Left lung (tissue), 10 donors: ENCODE measurements around the gene THAP12. TPM values are rescaled to one million over a fixed set of nuclear protein-coding genes. Genes with fewer than 3 reads are reported as not detected.

Experiments used
- ATAC-seq: fragments of 200-7000 bp; cut with Tn5 transposase; one replicate; pipeline ENCODE4 v1.9.1; 2020; ENCODE audit warnings: moderate library complexity
- DNase-seq, 4 donors: peaks; one replicate each; pipeline ENCODE4 v3.0.0-alpha.2; 2013 to 2020
- H3K27ac ChIP-seq, 2 donors: fragments of 200-600 bp; sonication (generic) in 1 of 2; one replicate each; pipeline versions ENCODE4 v1.5.0 to v1.8.0; 2020 to 2021
- H3K27me3 ChIP-seq, 2 donors: fragments of 200-600 bp; sonication (generic) in 1 of 2; one replicate each; pipeline versions ENCODE4 v1.5.0 to v1.8.0; 2020 to 2021
- H3K36me3 ChIP-seq, 2 donors: fragments of 200-600 bp; sonication (generic) in 1 of 2; one replicate each; pipeline versions ENCODE4 v1.5.0 to v1.8.0; 2020 to 2021
- H3K4me1 ChIP-seq, 2 donors: fragments of 200-600 bp; one replicate each; pipeline ENCODE4 v1.8.0; 2021
- H3K4me3 ChIP-seq, 2 donors: fragments of 200-600 bp; sonication (generic) in 1 of 2; one replicate each; pipeline versions ENCODE4 v1.5.0 to v1.8.0; 2020 to 2021; ENCODE audit warnings: mild to moderate bottlenecking in 1 of 2
- H3K9me3 ChIP-seq, 2 donors: fragments of 200-600 bp; sonication (generic) in 1 of 2; one replicate each; pipeline versions ENCODE4 v1.5.0 to v1.8.0; 2020 to 2021
- intact Hi-C, 2 donors: fragments of 100-400 bp; cut with DNase I; formaldehyde crosslinking; loops; one replicate each; pipeline versions ENCODE4 v1.11.2 to v1.14.2; 2022
- polyA plus RNA-seq, 6 donors: library from polyadenylated mRNA; unstranded; fragments of 120-200 nt; gene quantifications; one replicate each; pipeline ENCODE4 v1.2.1, GENCODE V29; 2013; ENCODE audit not compliant: insufficient read length in 6 of 6
- total RNA-seq, 2 donors: library from RNA; stranded (reverse); fragmentation: NEBNext Ultra II Directional; extraction: Animal tissue kit (Norgen Biotek cat#: 25700); gene quantifications; one replicate each; pipeline ENCODE4 v1.2.1, GENCODE V29; 2021
- TF ChIP-seq, protein P1 (sequence below), 2 donors: fragments of 200-600 bp; sonication (generic) in 1 of 2; IDR thresholded peaks; one replicate each; pipeline versions ENCODE4 v1.5.0 to v1.8.0; 2021; ENCODE audit warnings: antibody characterized with exemption in 2 of 2
- donor health status: DM: no; HTN: yes; CAD: no.
- donor health status: DM: no; HTN: no; CAD: no.

Gene THAP12
- total and polyA plus RNA-seq, 8 donors: 27.1 to 108 (median 94.6) TPM

- no peaks in the 10 kb centered on the region for H3K27me3 ChIP-seq
- no peak overlapping the region for H3K27ac ChIP-seq
- peak in 1 of 4 donors; percentile 25 for DNase-seq
- ATAC-seq: no peak
- TF ChIP-seq, protein P1, sequence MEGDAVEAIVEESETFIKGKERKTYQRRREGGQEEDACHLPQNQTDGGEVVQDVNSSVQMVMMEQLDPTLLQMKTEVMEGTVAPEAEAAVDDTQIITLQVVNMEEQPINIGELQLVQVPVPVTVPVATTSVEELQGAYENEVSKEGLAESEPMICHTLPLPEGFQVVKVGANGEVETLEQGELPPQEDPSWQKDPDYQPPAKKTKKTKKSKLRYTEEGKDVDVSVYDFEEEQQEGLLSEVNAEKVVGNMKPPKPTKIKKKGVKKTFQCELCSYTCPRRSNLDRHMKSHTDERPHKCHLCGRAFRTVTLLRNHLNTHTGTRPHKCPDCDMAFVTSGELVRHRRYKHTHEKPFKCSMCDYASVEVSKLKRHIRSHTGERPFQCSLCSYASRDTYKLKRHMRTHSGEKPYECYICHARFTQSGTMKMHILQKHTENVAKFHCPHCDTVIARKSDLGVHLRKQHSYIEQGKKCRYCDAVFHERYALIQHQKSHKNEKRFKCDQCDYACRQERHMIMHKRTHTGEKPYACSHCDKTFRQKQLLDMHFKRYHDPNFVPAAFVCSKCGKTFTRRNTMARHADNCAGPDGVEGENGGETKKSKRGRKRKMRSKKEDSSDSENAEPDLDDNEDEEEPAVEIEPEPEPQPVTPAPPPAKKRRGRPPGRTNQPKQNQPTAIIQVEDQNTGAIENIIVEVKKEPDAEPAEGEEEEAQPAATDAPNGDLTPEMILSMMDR (IDR thresholded peaks at IDR 0.05): no peak
- H3K9me3 ChIP-seq: no peaks in the 10 kb centered on the region
- no peaks in the 10 kb centered on the region for H3K36me3 ChIP-seq
- H3K4me3 ChIP-seq: no peak overlapping the region
- H3K4me1 ChIP-seq: no peaks in the 10 kb centered on the region
- intact Hi-C loops: no loop called here
Measured at GRCh38 chr11:76392870-76393269, 11.9 kb upstream of the THAP12 start.

GRCh38 chr11:76391811-76392475 lies 11.0 kb upstream of the THAP12 start:
- TF ChIP-seq, protein P1 (IDR thresholded peaks at IDR 0.05): no peak

GRCh38 chr11:76391021-76391420 lies 10.1 kb upstream of the THAP12 start:
- H3K4me1 ChIP-seq: no peaks in the 10 kb centered on the region
- DNase-seq (no peak), ATAC-seq (no peak)
- H3K36me3 ChIP-seq: no peaks in the 10 kb centered on the region
- intact Hi-C loops: no loop called here
- no peak overlapping the region for H3K4me3 ChIP-seq
- H3K27ac ChIP-seq: no peak overlapping the region
- H3K27me3 ChIP-seq: no peaks in the 10 kb centered on the region
- TF ChIP-seq, protein P1 (IDR thresholded peaks at IDR 0.05): no peak
- H3K9me3 ChIP-seq: no peaks in the 10 kb centered on the region

More at GRCh38 chr11:76391811-76392475, 11.0 kb upstream of the THAP12 start:
- no peak overlapping the region for H3K27ac ChIP-seq
- no peaks in the 10 kb centered on the region for H3K36me3 ChIP-seq
- ATAC-seq (no peak), DNase-seq (no peak)
- H3K27me3 ChIP-seq: no peaks in the 10 kb centered on the region
- no peak overlapping the region for H3K4me3 ChIP-seq
- H3K4me1 ChIP-seq: no peaks in the 10 kb centered on the region
- no peaks in the 10 kb centered on the region for H3K9me3 ChIP-seq
- intact Hi-C loops: no loop called here

DNA sequence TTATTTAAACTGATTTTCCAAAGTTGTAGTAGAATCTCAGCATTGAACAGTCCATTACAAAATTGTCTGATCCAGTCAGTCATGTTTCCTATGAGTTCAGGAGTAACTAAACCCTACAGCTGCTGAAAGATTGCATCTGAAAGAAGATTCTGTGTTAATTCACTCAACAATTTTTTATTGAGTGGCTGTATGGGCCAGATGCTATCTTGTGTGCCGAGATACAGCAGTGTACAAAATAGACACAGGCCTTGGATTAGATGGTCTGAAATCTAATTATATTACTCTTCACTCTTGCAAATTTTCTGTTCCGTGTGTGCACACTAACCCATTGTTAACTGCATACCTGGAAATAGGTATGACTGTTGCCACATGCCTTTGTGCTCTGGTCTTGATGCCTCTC lies 7.5 kb upstream of the THAP12 start:
- ATAC-seq: no peak
- TF ChIP-seq, protein P1 (IDR thresholded peaks at IDR 0.05): no peak
- H3K27me3 ChIP-seq: no peaks in the 10 kb centered on the region
- DNase-seq: no peak
- no peaks in the 10 kb centered on the region for H3K9me3 ChIP-seq
- intact Hi-C loops: no loop called here
- H3K4me1 ChIP-seq: no peaks in the 10 kb centered on the region
- no peak overlapping the region for H3K4me3 ChIP-seq
- H3K27ac ChIP-seq: no peak overlapping the region
- no peaks in the 10 kb centered on the region for H3K36me3 ChIP-seq

- Histone ChIP-seq H3K36me3 (no peaks in the 10 kb centered on the region), H3K9me3 (no peaks in the 10 kb centered on the region), H3K27me3 (no peaks in the 10 kb centered on the region), H3K4me1 (peaks cover 5 to 14% of the 10 kb centered on the region in 2 donors), H3K4me3 (no peak overlapping the region), H3K27ac (no peak overlapping the region)
- ATAC-seq (no peak), DNase-seq (no peak)
- TF ChIP-seq, protein P1 (IDR thresholded peaks at IDR 0.05): no peak
- intact Hi-C loops: no loop called here
Measured at GRCh38 chr11:76385903-76386302, 5.0 kb upstream of the THAP12 start.
